Adrenal gland (tissue), 12 donors: ENCODE results near the gene PATL1. TPM values are rescaled to one million over a fixed set of nuclear protein-coding genes. Genes with fewer than 3 reads are reported as not detected.
A peak's percentile ranks its signal among the peaks of the same experiment; 100 is the strongest.

Experiments used
- DNase-seq, 7 donors: peaks; one replicate each; pipeline ENCODE4 v3.0.0-alpha.2; 2019 to 2020
- H3K27ac ChIP-seq, 5 donors: fragments of 200-600 bp; sonication (generic) in 4 of 5; 1 replicate in 3 of 5; 2 replicates in 2 of 5; pipeline versions ENCODE4 v1.5.1 to v1.8.0; 2016 to 2020; ENCODE audit warnings: mild to moderate bottlenecking in 1 of 5
- H3K27me3 ChIP-seq: fragments of 200-600 bp; 2 replicates; pipeline ENCODE4 v1.8.0; 2021
- H3K36me3 ChIP-seq, 2 donors: fragments of 200-600 bp; replicated peaks in 1 of 2; 1 replicate in 1 of 2; 2 replicates in 1 of 2; pipeline versions ENCODE4 v1.5.1 to v1.8.0; 2018 to 2022
- H3K4me1 ChIP-seq, 2 donors: fragments of 200-600 bp; replicated peaks in 1 of 2; 1 replicate in 1 of 2; 2 replicates in 1 of 2; pipeline versions ENCODE4 v1.5.1 to v1.8.0; 2018 to 2021
- H3K4me3 ChIP-seq, 4 donors: fragments of 200-600 bp; sonication (generic) in 3 of 4; one replicate each; pipeline ENCODE4 v1.5.1; 2016 to 2018
- H3K9me3 ChIP-seq, 3 donors: fragments of 200-600 bp; sonication (generic) in 1 of 3; replicated peaks in 1 of 3; 1 replicate in 2 of 3; 2 replicates in 1 of 3; pipeline versions ENCODE4 v1.5.1 to v1.8.0; 2016 to 2021
- POLR2A ChIP-seq, 2 donors: fragments of 450-650 bp; IDR thresholded peaks; one replicate each; pipeline ENCODE4 v1.6.1; 2017; ENCODE audit warnings: antibody characterized with exemption in 2 of 2, mild to moderate bottlenecking in 2 of 2, moderate library complexity in 1 of 2
- WGBS, 4 donors: extraction: QIAGEN DNeasy Blood & Tissue Kit in 2 of 4; methylation state at CpG; one replicate each; pipeline versions ENCODE4 v1.1.5 to v1.1.7; 2013 to 2017; 5-methylcytosine and 5-hydroxymethylcytosine counted together
- intact Hi-C, 2 donors: fragments of 100-400 bp; cut with DNase I; formaldehyde crosslinking; loops; one replicate each; pipeline versions ENCODE4 v1.14.1 to v1.15.0; 2022 to 2023
- polyA plus RNA-seq, 3 donors: library from polyadenylated mRNA; stranded (reverse); fragments of 200-250 nt in 2 of 3; fragments of 350-450 nt in 1 of 3; fragmentation: Illumina TruSeq in 1 of 3; extraction: RNeasy Lipid Tissue Mini Kit (QIAGEN cat#74804) in 1 of 3; gene quantifications; one replicate each; pipeline ENCODE4 v1.2.3, GENCODE V29; 2013 to 2014
- total RNA-seq, 9 donors: library from RNA; depleted of rRNA in 4 of 9; stranded (reverse); fragments of >200 nt in 4 of 9; fragments of 120-200 nt in 1 of 9; fragmentation: NEBNext Ultra II Directional in 1 of 9; extraction: Animal tissue kit (Norgen Biotek cat#: 25700) in 1 of 9; gene quantifications; one replicate each; pipeline versions ENCODE4 v1.1.0 to v1.2.4, GENCODE V29; 2013 to 2023
- TF ChIP-seq, protein P1 (sequence below), 6 experiments: fragments of 450-650 bp in 4 of 6; fragments of 200-600 bp in 2 of 6; sonication (generic) in 1 of 6; IDR thresholded peaks; 1 replicate in 5 of 6; 2 replicates in 1 of 6; pipeline versions ENCODE4 v1.5.1 to v1.8.0; 2016 to 2021; ENCODE audit warnings: antibody characterized with exemption in 6 of 6, mild to moderate bottlenecking in 2 of 6, moderate library complexity in 1 of 6
- donor health status: healthy with polysubstance abuse.
- donor health status: Bipolar disorder and iron deficiency.
- donor health status: DM: yes; HTN: yes; CAD: no.
- donor health status: DM: no; HTN: no; CAD: no.
- donor health status: DM: no; HTN: no; CAD: no.
- donor health status: DM: yes; HTN: yes; CAD: no.

Gene PATL1
- total and polyA plus RNA-seq, 12 donors = 10.3 to 55.9 (median 19.5) TPM

DNA sequence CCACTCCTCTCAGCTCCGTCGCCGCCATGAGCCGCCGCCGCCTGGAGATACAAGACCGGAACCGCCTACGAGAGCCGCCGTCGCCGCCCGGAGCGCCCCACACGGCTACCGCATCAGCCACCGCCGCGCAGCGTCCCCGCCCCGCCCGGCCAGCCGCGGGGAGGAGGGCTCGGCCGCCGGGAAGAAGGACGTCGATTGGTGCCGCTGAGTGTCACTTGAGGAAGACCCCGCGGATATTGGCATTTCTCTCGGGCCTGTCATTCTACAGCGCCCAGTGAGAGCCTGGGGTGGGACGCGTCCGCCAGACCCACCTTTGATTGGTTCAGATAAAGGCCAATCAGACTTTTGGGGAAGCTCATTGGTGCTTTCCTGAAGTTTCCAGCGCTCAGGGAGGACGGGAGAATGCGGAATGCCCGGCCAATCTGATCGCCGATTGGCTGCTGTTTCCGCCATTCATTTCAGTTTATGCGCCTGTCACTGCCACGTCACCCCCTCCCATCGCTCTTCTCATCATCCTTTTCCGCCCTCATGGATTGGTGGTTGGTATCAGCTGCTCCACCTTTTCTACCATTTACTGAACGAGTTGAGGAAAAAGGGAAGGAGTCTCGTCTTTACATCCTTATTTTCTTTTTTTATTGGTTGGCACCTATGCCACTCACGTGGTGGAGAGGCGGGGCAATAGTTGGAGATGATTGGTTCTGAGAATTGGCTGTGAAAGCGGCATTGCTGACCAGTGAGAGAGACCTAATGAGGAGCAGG lies 53.0 kb downstream of the PATL1 start, which contains the start of gene OSBP:
Gene OSBP, minus strand, starts transcription at position 138 of the 759 bp plus-strand sequence. Its CDS starts 110 bp downstream, at position 28.
- intact Hi-C loops = loop anchor here in 1 of 2 donors (5.0 kb wide), 1 partner anchor 64 kb away; no protein-coding TSS in a partner anchor
- Histone ChIP-seq H3K4me1 (peaks cover 17 to 40% of the 10 kb centered on the region in 2 donors), H3K9me3 (no peaks in the 10 kb centered on the region), H3K4me3 (peak within 1 kb of the TSS; percentile 43 to 83 (median 72)), H3K27ac (peak within 1 kb of the TSS; percentile 60 to 97 (median 91)), H3K27me3 (no peaks in the 10 kb centered on the region), H3K36me3 (no peaks in the 10 kb centered on the region)
- DNase-seq = peak; percentile 99 to 100 (median 100)
- TF ChIP-seq, protein P1, sequence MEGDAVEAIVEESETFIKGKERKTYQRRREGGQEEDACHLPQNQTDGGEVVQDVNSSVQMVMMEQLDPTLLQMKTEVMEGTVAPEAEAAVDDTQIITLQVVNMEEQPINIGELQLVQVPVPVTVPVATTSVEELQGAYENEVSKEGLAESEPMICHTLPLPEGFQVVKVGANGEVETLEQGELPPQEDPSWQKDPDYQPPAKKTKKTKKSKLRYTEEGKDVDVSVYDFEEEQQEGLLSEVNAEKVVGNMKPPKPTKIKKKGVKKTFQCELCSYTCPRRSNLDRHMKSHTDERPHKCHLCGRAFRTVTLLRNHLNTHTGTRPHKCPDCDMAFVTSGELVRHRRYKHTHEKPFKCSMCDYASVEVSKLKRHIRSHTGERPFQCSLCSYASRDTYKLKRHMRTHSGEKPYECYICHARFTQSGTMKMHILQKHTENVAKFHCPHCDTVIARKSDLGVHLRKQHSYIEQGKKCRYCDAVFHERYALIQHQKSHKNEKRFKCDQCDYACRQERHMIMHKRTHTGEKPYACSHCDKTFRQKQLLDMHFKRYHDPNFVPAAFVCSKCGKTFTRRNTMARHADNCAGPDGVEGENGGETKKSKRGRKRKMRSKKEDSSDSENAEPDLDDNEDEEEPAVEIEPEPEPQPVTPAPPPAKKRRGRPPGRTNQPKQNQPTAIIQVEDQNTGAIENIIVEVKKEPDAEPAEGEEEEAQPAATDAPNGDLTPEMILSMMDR (IDR thresholded peaks at IDR 0.05) = no peak
- TF ChIP-seq POLR2A (IDR thresholded peaks at IDR 0.05) = peak; percentile 84 to 94
- WGBS, 4 donors = 0 to 1% (median 0%) methylated on average over 25 to 55 of the region's 55 CpGs

DNA sequence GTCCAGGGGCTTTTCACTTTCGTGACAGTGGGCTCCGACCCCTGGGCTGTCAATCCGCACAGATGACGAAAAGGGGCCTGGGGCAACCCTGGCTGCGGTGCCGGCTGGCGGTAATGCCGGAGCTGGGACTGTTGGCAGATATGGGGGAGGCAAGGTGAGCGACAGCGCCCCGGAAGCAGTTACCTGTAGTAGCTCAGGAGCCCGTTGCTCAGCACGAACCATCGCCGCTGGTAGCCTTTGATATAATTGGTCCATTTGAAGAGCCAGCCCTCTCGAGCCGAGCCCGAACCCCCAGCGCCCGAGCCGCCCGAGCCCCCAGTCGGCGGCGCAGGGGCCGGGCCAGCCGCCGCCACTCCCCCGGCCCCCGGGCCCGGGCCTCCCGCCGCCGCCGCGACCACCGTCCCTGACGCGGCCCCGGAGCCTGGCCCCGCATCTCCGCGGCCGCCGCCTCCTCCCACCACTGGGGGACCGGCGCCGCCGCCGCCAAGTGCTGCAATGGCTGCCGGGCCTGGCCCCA lies 53.7 kb downstream of the PATL1 start:
- TF ChIP-seq, protein P1 (IDR thresholded peaks at IDR 0.05) = peak in 2 of 6 experiments; percentile 23 to 48
- TF ChIP-seq POLR2A (IDR thresholded peaks at IDR 0.05) = no peak
- Histone ChIP-seq H3K27me3 (no peaks in the 10 kb centered on the region), H3K27ac (peak overlapping the region in 4 of 5 donors; percentile 90 to 97 (median 92)), H3K36me3 (peaks cover 0 to 6% of the 10 kb centered on the region in 2 donors), H3K4me1 (peaks cover 17 to 40% of the 10 kb centered on the region in 2 donors), H3K9me3 (no peaks in the 10 kb centered on the region), H3K4me3 (peak overlapping the region; percentile 43 to 83 (median 72))
- peak; percentile 39 to 83 (median 50) for DNase-seq
- intact Hi-C loops = loop anchor here in 1 of 2 donors (5.0 kb wide), 1 partner anchor 63 kb away; no protein-coding TSS in a partner anchor
- WGBS, 4 donors = 0 to 2% (median 0%) methylated on average over 3 to 51 of the region's 51 CpGs

DNA sequence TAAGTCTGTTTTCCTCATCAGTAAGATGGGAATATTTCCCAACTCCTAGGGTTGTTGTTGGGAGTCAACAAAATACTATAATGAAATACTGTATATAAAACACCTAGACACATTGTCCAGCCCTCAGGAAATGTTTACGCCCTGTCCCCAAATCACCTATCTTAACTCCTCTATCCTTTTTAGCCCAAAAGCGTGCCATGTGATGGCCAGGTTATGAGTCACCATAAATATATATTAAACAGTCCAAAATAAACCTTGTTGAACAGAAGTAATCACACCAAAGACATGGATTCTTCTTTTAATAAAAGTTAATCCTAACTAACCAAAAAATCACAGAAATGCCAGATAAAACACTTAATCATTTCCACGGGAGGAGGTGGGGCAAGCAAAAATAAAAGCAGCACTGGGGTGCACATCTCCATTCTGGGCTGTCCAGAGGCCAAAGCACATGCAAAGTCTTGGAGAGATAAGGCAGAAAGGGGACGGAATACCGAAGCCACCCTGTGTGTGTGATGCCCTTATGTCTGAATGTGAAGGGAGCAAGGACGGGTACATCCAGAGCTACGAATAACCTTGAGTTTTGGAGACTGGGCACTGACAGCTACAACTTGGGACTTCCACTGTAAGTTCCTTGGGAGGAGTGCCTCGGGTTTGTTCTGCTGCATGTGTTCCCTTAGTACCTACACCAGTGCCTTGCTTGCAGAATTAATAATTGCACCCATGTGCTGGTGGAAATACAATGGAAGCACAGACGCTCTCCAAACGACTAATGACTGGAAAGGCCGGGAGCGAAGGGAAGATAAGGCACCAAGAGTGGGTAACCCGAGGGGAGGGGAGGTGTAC lies 54.3 kb downstream of the PATL1 start:
- no peaks in the 10 kb centered on the region for H3K27me3 ChIP-seq
- intact Hi-C loops = loop anchor here in 1 of 2 donors (5.0 kb wide), 2 partner anchors 53 to 62 kb away; partner anchors contain the start of gene PATL1
- peaks cover 17 to 43% of the 10 kb centered on the region in 2 donors for H3K4me1 ChIP-seq
- no peaks in the 10 kb centered on the region for H3K9me3 ChIP-seq
- peak in 1 of 2 donors; percentile 45 for TF ChIP-seq POLR2A (IDR thresholded peaks at IDR 0.05)
- TF ChIP-seq, protein P1 (IDR thresholded peaks at IDR 0.05) = no peak
- DNase-seq = peak in 5 of 7 donors; percentile 25 to 61 (median 31)
- peak overlapping the region; percentile 43 to 83 (median 72) for H3K4me3 ChIP-seq
- H3K36me3 ChIP-seq = peaks cover 0 to 12% of the 10 kb centered on the region in 2 donors
- WGBS, 4 donors = 9 to 11% (median 9%) methylated on average over 13 of the region's 13 CpGs
- peak overlapping the region in 4 of 5 donors; percentile 90 to 97 (median 92) for H3K27ac ChIP-seq
